ENCODE data around the gene P4HB.

Gene P4HB

DNA sequence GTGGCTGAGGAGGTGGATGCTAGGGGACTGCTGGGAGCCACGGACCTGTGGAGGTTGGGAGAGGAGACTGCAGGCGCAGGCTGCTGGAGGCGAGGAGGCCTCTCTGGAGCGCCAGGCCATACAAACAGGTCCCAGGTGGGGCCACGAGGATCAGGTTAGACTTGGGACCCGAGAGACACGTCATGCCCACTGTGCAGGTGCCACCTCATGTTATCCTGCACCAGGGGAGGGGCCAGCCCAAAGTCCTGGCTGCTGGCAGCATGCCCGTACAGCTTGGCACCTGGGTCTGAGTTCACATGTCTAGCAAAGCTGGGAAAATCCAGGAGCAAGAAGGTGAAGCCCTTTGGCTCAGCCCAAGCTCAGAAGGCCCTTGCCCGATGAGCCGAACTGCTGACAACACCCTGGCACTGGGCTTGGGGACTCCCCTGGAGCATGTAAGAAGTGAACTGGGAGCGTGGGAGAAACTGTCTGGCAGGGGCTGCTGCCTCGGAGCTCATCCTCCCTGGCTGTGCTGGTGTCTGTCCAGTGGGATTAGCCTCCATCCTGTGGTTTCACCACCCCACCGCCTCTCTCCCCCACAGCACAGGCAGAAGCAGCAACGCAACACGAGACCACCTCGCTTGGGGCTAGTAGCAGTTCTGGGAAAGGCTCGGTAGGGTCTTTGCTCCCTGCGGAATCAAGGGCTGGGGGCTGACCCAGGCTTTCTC is 5.6 kb upstream of the P4HB start:
- Histone ChIP-seq H3K36me3 (ENCODE audit: control insufficient read depth, insufficient read depth, low read length) (peaks cover 37% of the 10 kb centered on the region), H3K27ac (ENCODE audit: low read depth, low read length) (no peak overlapping the region), H3K4me1 (ENCODE audit: control insufficient read depth, insufficient read depth, low read length) (peaks cover 26% of the 10 kb centered on the region), H3K27me3 (ENCODE audit: control insufficient read depth, insufficient read depth, low read length) (no peaks in the 10 kb centered on the region), H3K9ac (ENCODE audit: low read depth, low read length) (no peak overlapping the region), H3K9me3 (ENCODE audit: control insufficient read depth, insufficient read depth, low read length) (no peaks in the 10 kb centered on the region), H3K4me3 (ENCODE audit: low read depth, low read length) (no peak overlapping the region)

DNA sequence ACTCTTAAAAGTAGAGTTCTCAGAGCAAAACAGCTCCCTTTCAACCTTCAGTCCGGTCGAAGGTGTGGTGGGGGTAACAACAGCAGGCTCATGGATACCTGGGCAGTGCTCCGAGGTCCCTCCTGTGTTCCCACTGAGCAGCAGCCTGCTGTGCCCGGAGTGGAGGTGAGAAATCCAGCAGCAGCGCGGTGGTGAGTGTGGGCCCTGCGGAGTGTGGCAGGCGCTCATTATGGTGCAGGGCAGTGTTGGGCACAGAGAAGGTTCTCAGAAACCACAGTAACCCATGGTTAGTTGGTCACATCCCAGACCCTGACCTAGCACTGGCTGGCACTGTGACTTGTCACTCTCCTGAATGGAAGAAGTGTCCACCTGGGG is 5.0 kb upstream of the P4HB start:
- Histone ChIP-seq H3K36me3 (ENCODE audit: control insufficient read depth, insufficient read depth, low read length) (peaks cover 37% of the 10 kb centered on the region), H3K27ac (ENCODE audit: low read depth, low read length) (no peak overlapping the region), H3K27me3 (ENCODE audit: control insufficient read depth, insufficient read depth, low read length) (no peaks in the 10 kb centered on the region), H3K9me3 (ENCODE audit: control insufficient read depth, insufficient read depth, low read length) (no peaks in the 10 kb centered on the region), H3K4me1 (ENCODE audit: control insufficient read depth, insufficient read depth, low read length) (peaks cover 26% of the 10 kb centered on the region), H3K4me3 (ENCODE audit: low read depth, low read length) (no peak overlapping the region), H3K9ac (ENCODE audit: low read depth, low read length) (no peak overlapping the region)

DNA sequence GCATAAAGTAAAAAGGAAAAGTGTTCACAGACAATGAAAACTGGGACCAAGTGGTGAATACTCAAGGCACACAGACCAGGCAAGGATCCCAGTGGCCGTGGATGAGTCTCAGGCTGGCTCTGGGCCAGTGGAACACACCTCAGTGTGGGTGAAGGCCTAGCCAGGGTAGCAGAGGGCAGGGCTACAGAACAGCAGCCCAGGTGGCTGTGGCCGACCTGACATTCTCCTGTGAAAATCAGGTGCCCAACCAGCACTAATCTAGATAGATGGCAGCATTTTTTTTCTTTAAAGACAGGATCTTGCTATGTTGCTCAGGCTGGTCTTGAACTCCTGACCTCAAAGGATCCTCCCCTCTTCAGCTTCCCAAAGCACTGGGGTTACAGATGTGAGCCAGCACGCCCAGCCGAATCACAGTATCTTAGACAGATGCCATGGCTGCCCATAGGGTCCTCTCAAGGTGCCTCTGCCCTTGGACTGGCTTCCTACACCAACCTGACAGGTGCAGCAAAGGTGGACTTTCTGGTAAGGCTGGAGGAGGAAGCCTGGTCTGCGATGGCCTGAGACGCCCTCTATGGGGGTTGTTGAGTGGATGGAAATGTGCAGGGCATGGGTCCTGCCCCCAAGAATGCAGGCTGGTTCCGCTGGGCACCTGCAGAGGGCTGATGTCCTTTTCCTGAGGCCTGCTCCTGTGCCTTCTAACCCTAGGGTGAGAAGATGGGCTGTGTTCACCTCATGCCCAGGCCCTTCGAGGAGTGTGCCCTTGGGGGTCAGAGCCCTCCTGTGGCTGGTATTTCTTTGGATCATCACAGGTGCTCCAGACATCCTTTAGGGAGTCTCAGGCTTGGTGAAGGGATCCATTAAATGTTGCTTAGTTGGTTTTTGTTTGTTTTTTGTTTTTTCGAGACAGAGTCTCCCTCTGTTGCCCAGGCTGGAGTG is 3.8 kb upstream of the P4HB start:
- Histone ChIP-seq H3K27ac (ENCODE audit: low read depth, low read length) (no peak overlapping the region), H3K4me3 (ENCODE audit: low read depth, low read length) (no peak overlapping the region), H3K4me1 (ENCODE audit: control insufficient read depth, insufficient read depth, low read length) (peaks cover 23% of the 10 kb centered on the region), H3K9me3 (ENCODE audit: control insufficient read depth, insufficient read depth, low read length) (no peaks in the 10 kb centered on the region), H3K27me3 (ENCODE audit: control insufficient read depth, insufficient read depth, low read length) (no peaks in the 10 kb centered on the region), H3K36me3 (ENCODE audit: control insufficient read depth, insufficient read depth, low read length) (peaks cover 38% of the 10 kb centered on the region), H3K9ac (ENCODE audit: low read depth, low read length) (no peak overlapping the region)

DNA sequence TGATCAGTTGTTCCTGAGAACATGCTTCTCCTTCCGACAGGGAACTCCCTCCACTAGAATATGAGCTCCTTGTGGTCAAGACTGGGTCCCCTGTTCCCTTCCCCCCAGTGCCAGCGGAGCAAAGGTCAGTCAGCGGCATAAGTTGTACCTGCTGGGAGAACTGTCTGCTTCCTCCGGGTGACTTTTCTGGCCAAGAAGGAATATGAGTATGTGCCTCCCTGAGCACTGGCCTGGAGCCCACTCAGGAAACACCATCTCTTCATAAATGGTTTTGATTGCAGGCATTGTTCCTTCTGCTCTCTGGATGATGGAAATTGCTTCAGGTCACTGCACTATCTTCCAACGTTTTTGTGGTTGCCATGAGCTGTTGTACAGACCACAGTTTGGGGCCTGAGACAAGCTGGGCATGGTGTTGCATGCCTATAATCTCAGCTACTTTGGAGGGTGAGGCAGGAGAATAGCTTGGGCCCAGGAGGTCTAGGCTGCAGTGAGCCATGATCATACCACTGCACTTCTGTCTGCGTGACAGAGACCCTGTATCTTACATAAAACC is 2.9 kb upstream of the P4HB start:
- H3K9ac ChIP-seq (ENCODE audit: low read depth, low read length), result no peak overlapping the region
- H3K4me1 ChIP-seq (ENCODE audit: control insufficient read depth, insufficient read depth, low read length), result peaks cover 16% of the 10 kb centered on the region
- no peak overlapping the region for H3K27ac ChIP-seq (ENCODE audit: low read depth, low read length)
- peaks cover 40% of the 10 kb centered on the region for H3K36me3 ChIP-seq (ENCODE audit: control insufficient read depth, insufficient read depth, low read length)
- H3K9me3 ChIP-seq (ENCODE audit: control insufficient read depth, insufficient read depth, low read length), result no peaks in the 10 kb centered on the region
- no peak overlapping the region for H3K4me3 ChIP-seq (ENCODE audit: low read depth, low read length)
- H3K27me3 ChIP-seq (ENCODE audit: control insufficient read depth, insufficient read depth, low read length), result no peaks in the 10 kb centered on the region

DNA sequence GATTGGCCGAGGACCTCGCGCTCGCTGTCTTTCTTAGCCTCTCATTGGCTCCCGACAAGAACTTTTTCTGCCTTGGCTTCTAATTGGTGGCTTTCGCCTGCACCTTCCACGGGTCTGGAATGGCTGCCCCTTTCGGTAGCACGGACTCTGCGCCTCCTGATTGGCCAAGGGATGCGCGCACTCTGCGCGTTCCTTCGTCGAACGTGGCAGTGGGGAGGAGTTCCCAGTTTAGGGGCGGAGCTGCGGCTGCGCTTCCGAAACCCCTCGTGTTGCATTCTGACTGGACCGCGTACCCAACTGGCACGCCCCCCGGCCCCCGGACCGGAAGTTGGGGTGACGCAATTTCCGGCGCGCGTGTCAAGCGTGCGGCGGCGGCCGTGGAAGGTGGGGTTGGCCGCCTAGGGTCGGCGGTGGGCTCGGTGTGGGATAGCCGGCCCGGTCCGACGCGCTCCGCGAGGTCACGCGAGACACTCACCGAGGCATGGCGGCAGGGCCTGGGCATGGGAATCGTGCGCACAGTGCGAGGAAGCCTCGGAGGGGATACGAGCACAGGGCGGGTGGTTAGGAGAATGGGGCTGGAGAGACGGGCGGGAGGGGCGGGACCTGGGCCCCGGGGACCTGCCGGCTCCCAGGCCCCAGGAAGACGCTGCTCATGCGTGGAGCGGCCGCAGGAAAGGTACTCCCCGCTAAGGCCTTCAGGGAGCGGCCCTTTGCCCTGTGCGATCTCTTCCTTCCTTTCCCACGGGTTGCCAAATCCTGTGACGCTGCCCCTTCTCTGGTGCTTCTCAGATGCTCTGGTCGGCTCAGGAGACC is 627 bp upstream of the P4HB start:
- Histone ChIP-seq H3K9me3 (ENCODE audit: control insufficient read depth, insufficient read depth, low read length) (no peaks in the 10 kb centered on the region), H3K27ac (ENCODE audit: low read depth, low read length) (peak overlapping the region; percentile 92), H3K27me3 (ENCODE audit: control insufficient read depth, insufficient read depth, low read length) (no peaks in the 10 kb centered on the region), H3K36me3 (ENCODE audit: control insufficient read depth, insufficient read depth, low read length) (peaks cover 52% of the 10 kb centered on the region), H3K9ac (ENCODE audit: low read depth, low read length) (peak overlapping the region; percentile 92), H3K4me1 (ENCODE audit: control insufficient read depth, insufficient read depth, low read length) (peaks cover 6% of the 10 kb centered on the region; the same call in 1 of the 2 replicates), H3K4me3 (ENCODE audit: low read depth, low read length) (peak overlapping the region; percentile 89)

DNA sequence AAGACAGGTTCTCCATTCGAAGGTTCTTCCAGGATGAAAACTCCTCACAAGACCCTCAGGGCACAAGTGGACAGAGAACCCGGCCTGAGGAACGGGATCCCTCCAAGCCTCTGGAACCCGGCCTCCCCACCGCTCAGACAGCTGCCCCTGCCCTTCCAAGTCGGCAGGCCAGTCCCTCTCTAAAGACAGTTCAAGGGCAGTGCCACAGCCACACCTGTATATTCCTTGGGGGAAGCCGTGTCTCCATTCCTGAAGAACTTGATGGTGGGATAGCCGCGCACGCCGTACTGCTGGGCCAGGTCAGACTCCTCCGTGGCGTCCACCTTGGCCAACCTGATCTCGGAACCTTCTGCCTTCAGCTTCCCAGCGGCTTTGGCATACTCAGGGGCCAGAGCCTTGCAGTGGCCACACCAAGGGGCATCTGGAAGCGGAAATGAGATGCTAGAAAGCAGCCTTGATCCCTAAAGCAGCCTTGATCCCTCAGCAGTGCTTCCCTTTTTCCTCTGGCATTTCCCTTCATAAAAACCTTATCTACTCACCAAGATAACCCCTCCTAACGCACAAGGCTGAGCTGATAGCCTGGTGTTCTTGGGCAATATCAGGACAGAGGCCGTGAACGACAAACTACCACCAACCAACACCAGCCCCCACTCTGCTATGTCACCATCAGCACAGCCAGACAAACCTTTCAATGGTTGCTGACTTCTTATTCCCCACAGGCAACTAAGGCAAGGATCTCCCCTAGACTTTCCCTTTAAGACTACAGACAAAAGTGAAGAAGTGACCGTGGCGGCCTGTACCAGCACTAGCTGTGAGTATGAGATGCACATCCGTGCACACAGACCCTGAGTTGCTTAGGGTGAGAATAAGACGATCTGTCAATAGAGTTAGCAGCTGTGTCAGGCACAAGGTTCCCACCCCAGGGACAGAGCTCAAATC is 1.1 kb downstream of the P4HB start:
- peaks cover 6% of the 10 kb centered on the region; the same call in 1 of the 2 replicates for H3K4me1 ChIP-seq (ENCODE audit: control insufficient read depth, insufficient read depth, low read length)
- H3K4me3 ChIP-seq (ENCODE audit: low read depth, low read length), result peak overlapping the region; percentile 82
- peak overlapping the region; percentile 79 for H3K9ac ChIP-seq (ENCODE audit: low read depth, low read length)
- H3K9me3 ChIP-seq (ENCODE audit: control insufficient read depth, insufficient read depth, low read length), result no peaks in the 10 kb centered on the region
- peak overlapping the region; percentile 90 for H3K27ac ChIP-seq (ENCODE audit: low read depth, low read length)
- no peaks in the 10 kb centered on the region for H3K27me3 ChIP-seq (ENCODE audit: control insufficient read depth, insufficient read depth, low read length)
- peaks cover 59% of the 10 kb centered on the region for H3K36me3 ChIP-seq (ENCODE audit: control insufficient read depth, insufficient read depth, low read length)

DNA sequence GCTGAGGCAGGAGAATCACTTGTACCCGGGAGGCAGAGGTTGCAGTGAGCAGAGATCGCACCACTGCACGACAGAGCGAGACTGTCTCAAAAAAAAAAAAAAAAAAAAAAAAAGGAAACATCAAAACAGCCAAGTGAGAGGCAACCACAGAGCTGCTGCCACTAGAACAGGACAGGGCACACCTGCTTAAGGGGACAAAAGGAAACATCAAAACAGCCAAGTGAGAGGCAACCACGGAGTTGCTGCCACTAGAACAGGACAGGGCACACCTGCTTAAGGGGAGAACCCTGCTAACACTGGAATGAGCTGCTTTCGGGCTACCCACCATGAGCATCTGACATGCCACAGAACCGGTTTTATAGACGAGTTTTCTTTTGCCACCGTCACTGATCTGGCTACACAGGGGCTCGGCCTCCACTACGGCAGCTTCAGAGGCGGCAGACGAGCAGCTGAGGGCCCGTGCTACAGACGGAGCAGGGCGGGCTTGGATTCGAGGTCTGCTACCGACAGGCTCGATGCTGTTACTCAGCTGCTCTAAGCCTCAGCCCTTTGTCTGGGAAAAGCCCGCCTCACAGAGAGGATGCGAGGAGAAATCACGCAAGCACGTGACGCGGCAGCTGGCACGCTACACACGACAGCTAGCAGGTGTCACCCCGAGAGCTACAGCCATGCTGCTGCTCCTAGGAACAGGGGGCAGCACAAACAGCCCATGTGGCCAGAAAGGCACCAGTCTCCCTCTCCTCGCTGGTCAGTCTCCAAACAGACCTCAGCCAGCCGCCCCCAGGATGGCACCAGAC is 2.0 kb downstream of the P4HB start:
- Histone ChIP-seq H3K36me3 (ENCODE audit: control insufficient read depth, insufficient read depth, low read length) (peaks cover 59% of the 10 kb centered on the region), H3K27ac (ENCODE audit: low read depth, low read length) (no peak overlapping the region), H3K9ac (ENCODE audit: low read depth, low read length) (no peak overlapping the region)

DNA sequence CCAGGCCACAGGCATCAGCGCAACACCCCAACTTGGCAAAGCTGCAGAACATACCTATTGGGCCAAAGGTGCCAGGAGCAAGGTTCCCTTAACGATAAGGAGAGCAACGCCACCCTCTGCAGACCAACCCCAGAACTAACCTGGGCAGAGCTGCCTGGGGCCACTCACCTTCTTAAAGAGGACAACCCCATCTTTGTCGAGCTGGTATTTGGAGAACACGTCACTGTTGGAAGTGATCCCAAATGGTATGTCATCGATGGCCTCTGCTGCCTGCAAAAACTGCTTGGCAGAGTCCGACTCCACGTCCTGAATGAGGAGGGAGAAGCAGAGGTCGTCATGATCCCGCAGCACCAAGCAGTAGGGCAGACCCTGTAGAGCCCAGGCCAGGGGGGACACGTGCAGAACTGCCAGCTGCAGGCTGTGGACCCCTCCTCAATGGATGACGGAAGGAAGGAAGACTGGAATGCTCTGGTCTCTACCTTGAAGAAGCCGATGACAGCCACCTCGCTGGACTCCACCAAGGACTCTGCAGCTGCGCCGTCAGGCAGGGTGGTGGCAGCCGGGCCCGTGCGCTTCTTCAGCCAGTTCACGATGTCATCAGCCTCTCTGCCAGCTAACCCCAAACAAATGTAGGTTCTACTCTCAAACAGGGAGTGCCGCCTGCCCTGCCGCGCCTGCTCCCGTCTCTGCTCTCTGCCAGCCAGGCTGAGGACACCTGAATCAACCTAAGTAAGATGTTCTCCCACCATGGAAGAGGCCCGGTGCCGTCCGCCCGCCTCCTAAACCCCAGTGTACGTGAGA is 5.2 kb downstream of the P4HB start:
- Histone ChIP-seq H3K36me3 (ENCODE audit: control insufficient read depth, insufficient read depth, low read length) (peaks cover 75% of the 10 kb centered on the region), H3K4me1 (ENCODE audit: control insufficient read depth, insufficient read depth, low read length) (peaks cover 6% of the 10 kb centered on the region; the same call in 1 of the 2 replicates), H3K9me3 (ENCODE audit: control insufficient read depth, insufficient read depth, low read length) (no peaks in the 10 kb centered on the region), H3K27me3 (ENCODE audit: control insufficient read depth, insufficient read depth, low read length) (no peaks in the 10 kb centered on the region), H3K9ac (ENCODE audit: low read depth, low read length) (no peak overlapping the region), H3K4me3 (ENCODE audit: low read depth, low read length) (no peak overlapping the region), H3K27ac (ENCODE audit: low read depth, low read length) (no peak overlapping the region)

More for the DNA sequence above, 2.0 kb downstream of the P4HB start:
- H3K27me3 ChIP-seq (ENCODE audit: control insufficient read depth, insufficient read depth, low read length), result no peaks in the 10 kb centered on the region
- H3K4me1 ChIP-seq (ENCODE audit: control insufficient read depth, insufficient read depth, low read length), result peaks cover 6% of the 10 kb centered on the region; the same call in 1 of the 2 replicates
- H3K9me3 ChIP-seq (ENCODE audit: control insufficient read depth, insufficient read depth, low read length), result no peaks in the 10 kb centered on the region
- H3K4me3 ChIP-seq (ENCODE audit: low read depth, low read length), result peak overlapping the region; percentile 82; the same call in 1 of the 2 replicates

DNA sequence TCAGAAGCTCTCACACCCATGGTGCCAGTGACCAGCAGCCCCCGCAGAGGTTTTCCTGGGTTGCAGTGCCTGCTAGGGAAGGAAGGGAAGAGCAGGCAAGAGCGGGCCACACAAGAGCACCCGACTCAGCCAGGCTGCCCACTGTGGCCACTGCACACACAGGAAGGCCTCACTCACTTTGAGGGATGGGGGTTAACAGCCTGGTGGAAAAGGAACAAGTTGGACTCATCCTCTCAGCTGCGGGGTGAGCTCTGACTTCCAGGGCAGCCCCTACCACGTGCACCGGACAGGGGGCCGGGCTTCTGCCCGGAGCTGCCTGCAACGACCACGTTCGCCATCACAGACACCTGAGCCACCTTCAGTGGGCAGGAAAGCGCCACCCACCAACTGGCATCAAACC is 8.1 kb downstream of the P4HB start:
- no peaks in the 10 kb centered on the region for H3K27me3 ChIP-seq (ENCODE audit: control insufficient read depth, insufficient read depth, low read length)
- H3K4me1 ChIP-seq (ENCODE audit: control insufficient read depth, insufficient read depth, low read length), result no peaks in the 10 kb centered on the region
- H3K36me3 ChIP-seq (ENCODE audit: control insufficient read depth, insufficient read depth, low read length), result peaks cover 67% of the 10 kb centered on the region
- H3K27ac ChIP-seq (ENCODE audit: low read depth, low read length), result no peak overlapping the region
- no peaks in the 10 kb centered on the region for H3K9me3 ChIP-seq (ENCODE audit: control insufficient read depth, insufficient read depth, low read length)
- H3K4me3 ChIP-seq (ENCODE audit: low read depth, low read length), result no peak overlapping the region
- no peak overlapping the region for H3K9ac ChIP-seq (ENCODE audit: low read depth, low read length)

All from HUES48 (cell line).